Prostate gland (tissue), 2 donors: Measurements from ENCODE around the gene ATP5F1B.

Experiments used
- CTCF ChIP-seq, 4 experiments: fragments of 200-600 bp in 2 of 4; fragments of 450-650 bp in 2 of 4; sonication (generic) in 2 of 4; IDR thresholded peaks; 1 replicate in 3 of 4; 2 replicates in 1 of 4; pipeline ENCODE4 v1.5.1; 2016 to 2019; ENCODE audit warnings: antibody characterized with exemption in 4 of 4, mild to moderate bottlenecking in 2 of 4, moderate library complexity in 2 of 4
- POLR2A ChIP-seq: fragments of 450-650 bp; IDR thresholded peaks from one replicate; pipeline ENCODE4 v1.6.1; 2016; ENCODE audit warnings: antibody characterized with exemption, mild to moderate bottlenecking
- POLR2AphosphoS5 ChIP-seq: sonication (generic); formaldehyde crosslinking; IDR thresholded peaks from one replicate; pipeline ENCODE4 v1.6.1; 2017; ENCODE audit warnings: antibody characterized with exemption

- TF ChIP-seq POLR2A, result no peak
- TF ChIP-seq CTCF (IDR thresholded peaks at IDR 0.05), result no peak
- TF ChIP-seq POLR2AphosphoS5, result peak; percentile 74
These were observed 16.9 kb downstream of the ATP5F1B start for GRCh38 chr12:56628671-56629458.
